Breast epithelium (tissue), 3 donors: Measurements from ENCODE around the gene BRD8.

Source experiments
- POLR2A ChIP-seq: fragments of 450-650 bp; IDR thresholded peaks from one replicate; pipeline ENCODE4 v1.6.1; 2016; ENCODE audit warnings: antibody characterized with exemption, mild to moderate bottlenecking, moderate library complexity
- POLR2AphosphoS5 ChIP-seq, 3 donors: sonication (generic); formaldehyde crosslinking; IDR thresholded peaks; one replicate each; pipeline ENCODE4 v1.6.1; 2017; ENCODE audit warnings: antibody characterized with exemption in 3 of 3
- TF ChIP-seq, protein P1 (sequence below), 3 donors: fragments of 450-650 bp; IDR thresholded peaks; one replicate each; pipeline ENCODE4 v1.5.1; 2016 to 2017; ENCODE audit warnings: antibody characterized with exemption in 3 of 3, mild to moderate bottlenecking in 3 of 3, moderate library complexity in 3 of 3

DNA sequence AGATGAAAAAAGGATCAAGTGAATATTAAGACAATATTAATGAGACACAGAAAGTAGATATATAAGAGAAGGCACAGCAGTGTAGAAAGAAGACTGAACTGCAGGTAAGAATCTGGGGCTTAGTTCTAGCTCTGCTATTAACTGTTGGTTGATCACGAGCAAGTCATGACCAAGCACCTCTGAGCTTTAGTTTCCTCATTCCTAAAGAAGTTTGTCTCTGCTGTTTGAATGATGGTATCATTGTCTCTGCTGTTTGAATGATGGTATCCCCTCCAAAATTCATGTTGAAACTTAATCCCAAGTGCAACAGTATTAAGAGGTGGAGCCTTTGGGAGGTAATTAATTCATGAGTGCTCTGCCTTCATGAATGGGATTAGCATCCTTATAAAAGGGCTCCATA, 36.7 kb downstream of the BRD8 start:
- TF ChIP-seq POLR2A (no peak), POLR2AphosphoS5 (IDR thresholded peaks at IDR 0.05) (no peak)
- TF ChIP-seq, protein P1, sequence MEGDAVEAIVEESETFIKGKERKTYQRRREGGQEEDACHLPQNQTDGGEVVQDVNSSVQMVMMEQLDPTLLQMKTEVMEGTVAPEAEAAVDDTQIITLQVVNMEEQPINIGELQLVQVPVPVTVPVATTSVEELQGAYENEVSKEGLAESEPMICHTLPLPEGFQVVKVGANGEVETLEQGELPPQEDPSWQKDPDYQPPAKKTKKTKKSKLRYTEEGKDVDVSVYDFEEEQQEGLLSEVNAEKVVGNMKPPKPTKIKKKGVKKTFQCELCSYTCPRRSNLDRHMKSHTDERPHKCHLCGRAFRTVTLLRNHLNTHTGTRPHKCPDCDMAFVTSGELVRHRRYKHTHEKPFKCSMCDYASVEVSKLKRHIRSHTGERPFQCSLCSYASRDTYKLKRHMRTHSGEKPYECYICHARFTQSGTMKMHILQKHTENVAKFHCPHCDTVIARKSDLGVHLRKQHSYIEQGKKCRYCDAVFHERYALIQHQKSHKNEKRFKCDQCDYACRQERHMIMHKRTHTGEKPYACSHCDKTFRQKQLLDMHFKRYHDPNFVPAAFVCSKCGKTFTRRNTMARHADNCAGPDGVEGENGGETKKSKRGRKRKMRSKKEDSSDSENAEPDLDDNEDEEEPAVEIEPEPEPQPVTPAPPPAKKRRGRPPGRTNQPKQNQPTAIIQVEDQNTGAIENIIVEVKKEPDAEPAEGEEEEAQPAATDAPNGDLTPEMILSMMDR (IDR thresholded peaks at IDR 0.05), result no peak
